Mucosa of descending colon (tissue), 3 donors: ENCODE data around the gene ZSWIM4. TPM values are rescaled to one million over a fixed set of nuclear protein-coding genes. Genes with fewer than 3 reads are reported as not detected.

Experiments
- ATAC-seq: fragments of 200-7000 bp; cut with Tn5 transposase; one replicate; pipeline ENCODE4 v1.9.1; 2020; ENCODE audit warnings: mild to moderate bottlenecking, moderate library complexity
- DNase-seq, 3 donors: peaks; one replicate each; pipeline ENCODE4 v3.0.0-alpha.2; 2020
- H3K36me3 ChIP-seq: fragments of 200-600 bp; one replicate; pipeline ENCODE4 v1.8.0; 2021; ENCODE audit warnings: low read depth, mild to moderate bottlenecking
- H3K4me1 ChIP-seq: fragments of 200-600 bp; one replicate; pipeline ENCODE4 v1.8.0; 2021; ENCODE audit warnings: low read depth, mild to moderate bottlenecking
- H3K4me3 ChIP-seq: fragments of 200-600 bp; one replicate; pipeline ENCODE4 v1.8.0; 2021; ENCODE audit warnings: mild to moderate bottlenecking
- H3K9me3 ChIP-seq: fragments of 200-600 bp; one replicate; pipeline ENCODE4 v1.8.0; 2021; ENCODE audit warnings: mild to moderate bottlenecking
- CTCF ChIP-seq: fragments of 200-600 bp; IDR thresholded peaks from one replicate; pipeline ENCODE4 v1.8.0; 2022; ENCODE audit warnings: antibody characterized with exemption, mild to moderate bottlenecking
- intact Hi-C, 2 donors: fragments of 100-400 bp; cut with DNase I in 1 of 2; cut with micrococcal nuclease in 1 of 2; formaldehyde crosslinking; loops; one replicate each; pipeline versions ENCODE4 v1.11.0 to v1.11.1; 2022; cut with DNase I, micrococcal nuclease
- total RNA-seq, 3 donors: library from RNA; stranded (reverse); fragmentation: NEBNext Ultra II Directional in 2 of 3; extraction: Animal tissue kit (Norgen Biotek cat#: 25700) in 2 of 3; gene quantifications; one replicate each; pipeline versions ENCODE4 v1.2.1 to v1.2.4, GENCODE V29; 2021 to 2023
- donor health status: DM: no; HTN: no; CAD: no; lungs with moderate emphysema.
- donor health status: DM: no; HTN: no; CAD: no.
- donor health status: DM: no; HTN: yes; CAD: no.

The ZSWIM4 gene
- total RNA-seq, 3 donors from 2014 or later, result 4.1 to 4.6 (median 4.1) TPM

GRCh38 chr19:13799669-13800068 lies 4.4 kb downstream of the ZSWIM4 start:
- no peak for TF ChIP-seq CTCF
- no peak overlapping the region for H3K4me3 ChIP-seq
- intact Hi-C loops, result no loop called here
- peaks cover 11% of the 10 kb centered on the region for H3K4me1 ChIP-seq
- no peaks in the 10 kb centered on the region for H3K36me3 ChIP-seq
- no peak for ATAC-seq
- no peaks in the 10 kb centered on the region for H3K9me3 ChIP-seq
- no peak for DNase-seq

GRCh38 chr19:13803038-13803437 lies 7.8 kb downstream of the ZSWIM4 start:
- ATAC-seq, result peak; percentile 34

GRCh38 chr19:13804830-13805683 lies 9.8 kb downstream of the ZSWIM4 start:
- Histone ChIP-seq H3K9me3 (no peaks in the 10 kb centered on the region), H3K4me1 (no peaks in the 10 kb centered on the region), H3K4me3 (no peak overlapping the region), H3K36me3 (no peaks in the 10 kb centered on the region)
- TF ChIP-seq CTCF, result no peak
- ATAC-seq (peak; percentile 43), DNase-seq (peak in 2 of 3 donors; percentile 48 to 55)
- intact Hi-C loops, result no loop called here

More at GRCh38 chr19:13803038-13803437, 7.8 kb downstream of the ZSWIM4 start:
- H3K4me1 ChIP-seq, result no peaks in the 10 kb centered on the region
- no peaks in the 10 kb centered on the region for H3K36me3 ChIP-seq
- no peak overlapping the region for H3K4me3 ChIP-seq
- intact Hi-C loops, result no loop called here
- TF ChIP-seq CTCF, result no peak
- DNase-seq, result no peak
- H3K9me3 ChIP-seq, result no peaks in the 10 kb centered on the region

- DNase-seq (no peak), ATAC-seq (no peak)
- H3K36me3 ChIP-seq, result no peaks in the 10 kb centered on the region
- no peaks in the 10 kb centered on the region for H3K4me1 ChIP-seq
- H3K4me3 ChIP-seq, result no peak overlapping the region
- intact Hi-C loops, result no loop called here
- no peak for TF ChIP-seq CTCF
- H3K9me3 ChIP-seq, result no peaks in the 10 kb centered on the region
These were observed 11.5 kb downstream of the ZSWIM4 start for GRCh38 chr19:13806728-13807127.

- no peak for DNase-seq
- Histone ChIP-seq H3K36me3 (no peaks in the 10 kb centered on the region), H3K4me3 (no peak overlapping the region), H3K4me1 (no peaks in the 10 kb centered on the region), H3K9me3 (no peaks in the 10 kb centered on the region)
- intact Hi-C loops, result no loop called here
- TF ChIP-seq CTCF, result no peak
- no peak for ATAC-seq
These were observed 12.3 kb downstream of the ZSWIM4 start for GRCh38 chr19:13807421-13808021.
